WTC11 (cell line): ENCODE measurements around the gene PDE11A.

Experiments
- ATF3 ChIP-seq: sonication (generic); formaldehyde crosslinking; conservative IDR thresholded peaks from 2 replicates; pipeline ENCODE4 v1.8.1; 2022; ENCODE audit warnings: mild to moderate bottlenecking, missing genetic modification reagents
- CBFB ChIP-seq: sonication (generic); formaldehyde crosslinking; IDR thresholded peaks from 2 replicates; pipeline ENCODE4 v1.8.1; 2022; ENCODE audit warnings: mild to moderate bottlenecking, low read depth, missing genetic modification reagents
- CREM ChIP-seq: sonication (generic); formaldehyde crosslinking; IDR thresholded peaks from 2 replicates; pipeline ENCODE4 v1.8.1; 2022; ENCODE audit warnings: mild to moderate bottlenecking, missing genetic modification reagents, moderate library complexity
- GRHL2 ChIP-seq: fragments of 250-450 bp; sonication (Bioruptor Pico); IDR thresholded peaks from 2 replicates; pipeline ENCODE4 v1.8.0; 2022; ENCODE audit warnings: mild to moderate bottlenecking, moderate library complexity; ENCODE audit not compliant: insufficient replicate concordance, severe bottlenecking
- IRF2 ChIP-seq: sonication (generic); formaldehyde crosslinking; IDR thresholded peaks from 2 replicates; pipeline ENCODE4 v1.8.0; 2022; ENCODE audit warnings: low read depth, missing genetic modification reagents, borderline replicate concordance
- SP1 ChIP-seq: sonication (generic); formaldehyde crosslinking; conservative IDR thresholded peaks from 2 replicates; pipeline ENCODE4 v1.8.1; 2022; ENCODE audit warnings: missing genetic modification reagents
- ZBTB21 ChIP-seq: sonication (generic); formaldehyde crosslinking; IDR thresholded peaks from 2 replicates; pipeline ENCODE4 v1.8.1; 2023; ENCODE audit warnings: mild to moderate bottlenecking, missing genetic modification reagents, borderline replicate concordance
- ZNF121 ChIP-seq: sonication (generic); formaldehyde crosslinking; IDR thresholded peaks from 2 replicates; pipeline ENCODE4 v1.8.0; 2023; ENCODE audit warnings: missing genetic modification reagents
- ZNF416 ChIP-seq: fragments of 250-450 bp; sonication (Bioruptor Pico); IDR thresholded peaks from 2 replicates; pipeline ENCODE4 v1.9.0; 2021; ENCODE audit warnings: mild to moderate bottlenecking, inconsistent platforms
- TF ChIP-seq, protein P1 (sequence below): fragments of 200-600 bp; IDR thresholded peaks from 2 replicates; pipeline ENCODE4 v1.8.0; 2022; ENCODE audit warnings: antibody characterized with exemption
- TF ChIP-seq, protein P2 (sequence below): sonication (generic); formaldehyde crosslinking; IDR thresholded peaks from 2 replicates; pipeline ENCODE4 v1.8.0; 2022; ENCODE audit warnings: mild to moderate bottlenecking, missing genetic modification reagents

- TF ChIP-seq, protein P1, sequence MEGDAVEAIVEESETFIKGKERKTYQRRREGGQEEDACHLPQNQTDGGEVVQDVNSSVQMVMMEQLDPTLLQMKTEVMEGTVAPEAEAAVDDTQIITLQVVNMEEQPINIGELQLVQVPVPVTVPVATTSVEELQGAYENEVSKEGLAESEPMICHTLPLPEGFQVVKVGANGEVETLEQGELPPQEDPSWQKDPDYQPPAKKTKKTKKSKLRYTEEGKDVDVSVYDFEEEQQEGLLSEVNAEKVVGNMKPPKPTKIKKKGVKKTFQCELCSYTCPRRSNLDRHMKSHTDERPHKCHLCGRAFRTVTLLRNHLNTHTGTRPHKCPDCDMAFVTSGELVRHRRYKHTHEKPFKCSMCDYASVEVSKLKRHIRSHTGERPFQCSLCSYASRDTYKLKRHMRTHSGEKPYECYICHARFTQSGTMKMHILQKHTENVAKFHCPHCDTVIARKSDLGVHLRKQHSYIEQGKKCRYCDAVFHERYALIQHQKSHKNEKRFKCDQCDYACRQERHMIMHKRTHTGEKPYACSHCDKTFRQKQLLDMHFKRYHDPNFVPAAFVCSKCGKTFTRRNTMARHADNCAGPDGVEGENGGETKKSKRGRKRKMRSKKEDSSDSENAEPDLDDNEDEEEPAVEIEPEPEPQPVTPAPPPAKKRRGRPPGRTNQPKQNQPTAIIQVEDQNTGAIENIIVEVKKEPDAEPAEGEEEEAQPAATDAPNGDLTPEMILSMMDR, result no peak
- TF ChIP-seq ZNF416 (CRISPR knock-in tag) (no peak), ATF3 (CRISPR knock-in tag) (no peak), CREM (CRISPR knock-in tag) (no peak), GRHL2 (no peak), ZBTB21 (CRISPR knock-in tag) (no peak), CBFB (CRISPR knock-in tag) (no peak), SP1 (CRISPR knock-in tag) (no peak), ZNF121 (CRISPR knock-in tag) (no peak), IRF2 (CRISPR knock-in tag) (no peak)
- TF ChIP-seq, protein P2, sequence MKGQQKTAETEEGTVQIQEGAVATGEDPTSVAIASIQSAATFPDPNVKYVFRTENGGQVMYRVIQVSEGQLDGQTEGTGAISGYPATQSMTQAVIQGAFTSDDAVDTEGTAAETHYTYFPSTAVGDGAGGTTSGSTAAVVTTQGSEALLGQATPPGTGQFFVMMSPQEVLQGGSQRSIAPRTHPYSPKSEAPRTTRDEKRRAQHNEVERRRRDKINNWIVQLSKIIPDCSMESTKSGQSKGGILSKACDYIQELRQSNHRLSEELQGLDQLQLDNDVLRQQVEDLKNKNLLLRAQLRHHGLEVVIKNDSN (CRISPR knock-in tag), result no peak
Observed at GRCh38 chr2:177678939-177679338, 393.6 kb downstream of the PDE11A start.
